Measurements from ENCODE around the gene UBAP2L. TPM values are rescaled to one million over a fixed set of nuclear protein-coding genes. Genes with fewer than 3 reads are reported as not detected.
"Not testable (repeated sequence)": the region's sequence is repeated elsewhere in the genome, so short reads cannot be mapped to it uniquely, and the experiment has no call there.

Gene UBAP2L
- total RNA-seq, 4 donors from 2014 or later = 43.5 to 68.2 (median 55.7) TPM

DNA sequence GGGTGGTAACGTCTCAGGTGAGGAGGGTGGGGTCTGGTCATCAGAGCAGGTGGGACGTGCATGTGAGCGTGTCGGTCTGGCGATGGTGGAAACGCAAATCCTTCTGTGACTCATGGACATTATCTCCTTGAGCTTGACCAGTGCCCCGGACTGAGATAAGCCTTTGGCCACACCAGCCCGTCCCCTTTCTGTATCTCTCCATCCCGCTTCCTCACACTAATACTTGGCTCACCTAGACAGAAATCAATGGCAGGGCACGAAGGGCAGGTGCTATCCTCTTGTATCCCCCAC is 92.3 kb downstream of the UBAP2L start:
- WGBS, 2 donors = 86 to 87% methylated on average over 10 of the region's 10 CpGs
- no peak overlapping the region for H3K27ac ChIP-seq
- TF ChIP-seq EP300 (IDR thresholded peaks at IDR 0.05) (no peak), POLR2A (IDR thresholded peaks at IDR 0.05) (no peak)
- H3K4me1 ChIP-seq = no peaks in the 10 kb centered on the region
- H3K27me3 ChIP-seq = no peaks in the 10 kb centered on the region
- peaks cover 0 to 7% (median 0%) of the 10 kb centered on the region in 4 donors for H3K9me3 ChIP-seq
- no peak overlapping the region for H3K4me3 ChIP-seq
- DNase-seq (ENCODE audit: low spot score in 2 of 2) = no peak
- H3K36me3 ChIP-seq = no peaks in the 10 kb centered on the region

- H3K27me3 ChIP-seq; H3K4me1 ChIP-seq; DNase-seq (ENCODE audit: low spot score in 2 of 2); H3K36me3 ChIP-seq; H3K4me3 ChIP-seq; H3K9me3 ChIP-seq; H3K27ac ChIP-seq: not testable (repeated sequence)
- 59 to 61% methylated on average over 3 of the region's 3 CpGs for WGBS, 2 donors
These were observed 93.5 kb downstream of the UBAP2L start for GRCh38 chr1:154314226-154314625.

DNA sequence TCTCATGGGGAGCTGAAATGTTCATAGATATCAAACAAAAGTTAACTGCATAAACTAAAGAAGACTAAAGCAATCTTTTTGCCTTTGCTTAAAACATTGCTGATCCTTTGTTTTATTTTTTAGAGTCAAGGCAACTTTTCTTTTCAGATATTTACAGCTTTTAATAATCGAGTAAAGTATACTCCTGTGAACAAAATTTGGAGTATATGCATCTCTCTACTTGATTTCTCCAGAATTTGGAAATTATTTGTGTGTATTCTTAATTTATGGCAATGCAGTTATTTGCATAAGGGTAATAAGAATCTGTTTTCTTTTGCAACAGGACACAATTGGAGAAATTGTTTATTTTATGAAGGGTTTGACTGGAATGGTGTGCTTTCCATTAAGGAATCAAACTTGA is 95.9 kb downstream of the UBAP2L start:
- WGBS, 2 donors = 82 to 84% methylated on average over 1 of the region's 1 CpG
- DNase-seq (ENCODE audit: low spot score in 2 of 2) = no peak
- H3K9me3 ChIP-seq = peaks cover 0 to 7% (median 0%) of the 10 kb centered on the region in 4 donors
- peaks cover 0 to 4% of the 10 kb centered on the region in 2 donors for H3K27me3 ChIP-seq
- no peaks in the 10 kb centered on the region for H3K36me3 ChIP-seq
- H3K27ac ChIP-seq = no peak overlapping the region
- H3K4me1 ChIP-seq = no peaks in the 10 kb centered on the region
- TF ChIP-seq CTCF (IDR thresholded peaks at IDR 0.05) (no peak), POLR2A (IDR thresholded peaks at IDR 0.05) (no peak), EP300 (IDR thresholded peaks at IDR 0.05) (no peak)
- no peak overlapping the region for H3K4me3 ChIP-seq

- H3K27me3 ChIP-seq = peaks cover 0 to 4% of the 10 kb centered on the region in 2 donors
- no peaks in the 10 kb centered on the region for H3K36me3 ChIP-seq
- H3K4me1 ChIP-seq = no peaks in the 10 kb centered on the region
- no peak overlapping the region for H3K27ac ChIP-seq
- H3K9me3 ChIP-seq = peaks cover 0 to 7% (median 0%) of the 10 kb centered on the region in 4 donors
- TF ChIP-seq POLR2A (IDR thresholded peaks at IDR 0.05) (no peak), CTCF (IDR thresholded peaks at IDR 0.05) (no peak), EP300 (IDR thresholded peaks at IDR 0.05) (no peak)
- 67 to 76% methylated on average over 4 of the region's 4 CpGs for WGBS, 2 donors
- H3K4me3 ChIP-seq = no peak overlapping the region
- no peak for DNase-seq (ENCODE audit: low spot score in 2 of 2)
These were observed 97.6 kb downstream of the UBAP2L start for GRCh38 chr1:154318386-154318785.

Small RNA genes lying within 50 kb of the gene (small RNA-seq; reads per million reads assigned to genes)
- gene MIR190B (1.5 reads per million, percentile 46 among the genes with 10 or more reads in this experiment), gene RF00273 (not detected), gene RNU6-121P (not detected), gene RNU6-239P (not detected), gene SNORA58B (not detected)

Other genes starting within 250 kb of the UBAP2L start
- 100 to 1,000 TPM; 149 to 289 (median 241) TPM for gene JTB, start 243.3 kb upstream of the UBAP2L start, total RNA-seq
- gene RAB13, start 234.6 kb upstream of the UBAP2L start, total RNA-seq = 10 to 100 TPM; 23.0 to 60.3 (median 32.0) TPM
- gene RPS27, start 230.2 kb upstream of the UBAP2L start, total RNA-seq = 1,000 to 10,000 TPM; 1,383 to 1,928 (median 1,729) TPM
- under 1 TPM in 3 of 4 donors, not detected in 1; under 0.01 to 0.30 (median 0.21) TPM for gene NUP210L, start 65.9 kb upstream of the UBAP2L start, total RNA-seq
- 100 to 1,000 TPM; 170 to 251 (median 222) TPM for gene TPM3, start 28.9 kb upstream of the UBAP2L start, total RNA-seq
- gene CFAP141, start 14.6 kb upstream of the UBAP2L start, total RNA-seq = not detected
- gene HAX1, start 51.7 kb downstream of the UBAP2L start, total RNA-seq = 100 to 1,000 TPM in 3 of 4 donors, 10 to 100 TPM in 1; 93.9 to 120 (median 111) TPM
- under 1 TPM in 1 of 4 donors, not detected in 3; 0.21 TPM for gene AQP10, start 100.1 kb downstream of the UBAP2L start, total RNA-seq
- 100 to 1,000 TPM; 136 to 261 (median 156) TPM for gene ATP8B2, start 104.6 kb downstream of the UBAP2L start, total RNA-seq
- 10 to 100 TPM; 31.6 to 53.7 (median 33.5) TPM for gene IL6R, start 184.4 kb downstream of the UBAP2L start, total RNA-seq